GM03348 (cell line): ENCODE data around the gene DPH6.

Experiments used
- DNase-seq: peaks from one replicate; pipeline ENCODE4 v3.0.0; 2012; ENCODE audit warnings: low spot score

DPH6 gene

DNA sequence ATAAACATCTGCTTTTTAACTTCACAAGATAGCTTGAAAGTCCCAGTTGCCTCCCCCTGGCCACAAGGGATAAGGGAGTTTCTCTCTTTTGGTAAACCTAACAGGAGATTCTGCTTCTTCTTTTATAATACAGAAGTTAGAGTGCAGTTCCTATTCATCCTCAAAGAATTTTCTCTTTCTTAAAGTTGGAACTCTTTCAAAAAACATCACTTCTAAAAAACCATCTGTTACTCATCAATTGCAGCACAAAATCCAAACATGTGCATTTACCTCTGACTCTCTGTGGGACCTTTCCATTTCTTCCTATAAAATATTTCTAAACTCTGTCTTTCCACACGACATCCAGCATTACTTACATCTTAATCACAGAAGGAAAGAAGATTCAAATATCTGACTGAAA, 5.1 kb downstream of the DPH6 start:
- peak; percentile 19 for DNase-seq

DNA sequence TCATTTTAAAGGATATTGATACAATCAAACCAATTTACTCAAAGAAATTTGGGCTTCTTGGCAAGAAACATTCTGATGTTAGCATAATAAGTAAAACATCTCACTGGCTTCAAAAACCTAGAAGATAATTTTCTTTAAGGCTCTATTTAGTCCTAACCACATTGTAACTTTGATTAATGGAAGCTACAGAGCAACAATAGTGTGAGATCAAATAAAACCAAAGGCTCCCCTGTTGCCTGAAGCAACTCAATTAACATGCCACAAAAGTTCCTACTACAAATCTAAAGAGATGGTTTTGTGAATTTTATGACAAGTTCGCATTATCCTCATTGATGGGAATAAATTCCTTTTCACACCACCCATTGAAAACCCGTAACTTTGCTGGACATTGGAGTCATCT, 5.9 kb downstream of the DPH6 start:
- DNase-seq: no peak

DNA sequence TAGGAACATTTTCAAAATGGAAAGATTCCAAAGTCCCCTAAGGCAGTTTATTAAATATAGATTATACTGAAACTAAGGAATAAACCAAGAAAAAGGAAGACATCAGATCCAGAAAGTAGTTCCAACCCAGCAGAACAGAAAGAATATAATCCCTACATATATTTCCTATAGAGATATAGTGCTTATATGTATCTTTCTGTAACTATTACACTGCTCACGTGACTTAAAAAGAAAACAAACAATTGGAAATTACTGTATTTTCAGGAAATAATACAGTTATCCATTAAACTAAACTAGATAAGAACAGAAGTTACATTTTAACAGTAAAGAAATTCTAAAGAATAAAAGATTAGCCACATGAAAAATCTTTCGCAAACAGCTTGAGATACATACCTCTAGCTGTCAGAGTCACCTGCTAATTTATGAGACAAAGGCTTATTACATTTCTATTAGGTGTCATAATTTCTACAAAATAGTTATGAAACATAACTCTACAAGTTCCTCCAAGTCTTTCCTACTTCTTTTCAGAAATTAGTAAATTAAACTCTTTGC, 10.5 kb downstream of the DPH6 start:
- DNase-seq: no peak

DNA sequence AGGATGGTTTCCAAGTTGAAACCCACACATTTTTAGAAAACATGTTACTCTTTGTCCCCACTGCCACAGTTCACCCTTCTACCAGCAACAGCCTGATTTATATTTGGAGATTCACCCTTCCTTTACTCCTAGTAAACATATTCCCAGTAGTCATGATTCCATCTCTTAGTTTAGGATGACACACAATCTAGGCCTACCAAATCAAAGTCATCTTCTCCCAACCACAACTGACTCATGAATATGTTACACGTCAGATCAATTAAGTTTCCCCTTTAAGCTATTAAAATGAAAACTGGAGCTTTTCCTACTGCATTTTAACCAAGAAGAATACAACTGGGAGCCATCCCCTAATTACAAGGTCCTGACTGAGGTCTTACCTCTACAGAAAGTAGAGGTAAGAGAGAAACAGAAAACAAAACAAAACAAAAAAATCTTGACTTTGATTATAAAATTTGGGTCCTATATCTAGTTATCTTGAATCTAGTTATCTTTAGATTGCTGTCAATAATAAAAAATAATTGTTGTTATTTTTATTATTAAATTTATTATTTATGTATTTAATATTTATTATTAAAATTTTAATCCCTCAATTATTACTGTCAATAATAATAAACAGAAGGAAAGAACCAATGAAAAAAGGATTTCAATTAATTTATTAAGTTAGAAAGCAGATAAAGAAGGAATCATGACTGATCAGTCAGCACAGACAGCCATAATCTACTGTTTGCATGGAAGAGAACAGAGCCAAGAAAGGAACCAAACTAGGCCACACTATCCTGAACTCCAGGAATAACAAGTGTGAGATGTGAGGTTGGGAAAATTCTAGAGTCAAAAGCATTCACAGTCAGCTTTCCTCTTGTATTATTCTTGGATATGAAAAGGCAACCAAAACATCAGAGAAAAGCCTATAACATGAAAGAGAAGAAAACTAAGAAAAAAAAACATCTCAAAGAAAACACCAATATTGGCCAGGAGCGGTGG, 12.5 kb downstream of the DPH6 start:
- peak; percentile 56 for DNase-seq

DNA sequence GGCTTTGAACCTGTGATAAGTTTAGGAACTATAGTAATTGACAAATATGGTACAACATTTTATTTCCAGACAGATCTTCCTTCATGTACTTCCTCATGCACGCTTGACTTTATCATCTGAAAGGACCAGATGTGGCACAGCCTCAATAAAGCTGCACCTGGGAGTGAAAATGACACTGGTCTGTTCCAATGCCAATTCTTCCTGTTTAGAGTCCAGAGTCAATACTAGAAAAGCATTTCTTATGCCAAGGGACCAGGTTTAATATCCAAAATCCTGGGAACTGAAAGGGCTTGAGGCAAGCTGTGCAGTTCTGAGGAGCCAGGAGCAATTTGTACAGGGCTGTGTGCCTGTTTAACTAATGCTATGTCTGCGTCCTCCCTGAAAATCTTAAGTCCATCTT, 15.3 kb downstream of the DPH6 start:
- DNase-seq: no peak

DNA sequence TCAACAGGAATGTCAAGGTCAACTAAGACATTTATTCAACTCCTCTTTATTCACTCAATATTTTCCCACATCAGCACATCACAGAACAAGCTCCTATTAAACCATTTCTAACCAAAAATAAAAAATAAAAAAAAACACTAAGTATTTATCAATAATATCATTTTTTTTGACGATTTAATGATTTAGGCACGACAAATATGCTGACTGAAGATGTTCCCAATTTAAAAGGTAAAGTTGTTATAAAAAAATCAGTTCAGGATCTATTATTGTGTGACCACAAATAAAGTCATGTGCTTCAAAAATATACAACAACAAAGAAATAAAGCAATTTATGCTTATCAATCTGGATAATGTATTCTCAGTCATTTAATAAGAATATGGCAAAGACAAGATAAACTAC, 16.2 kb downstream of the DPH6 start:
- DNase-seq: no peak

DNA sequence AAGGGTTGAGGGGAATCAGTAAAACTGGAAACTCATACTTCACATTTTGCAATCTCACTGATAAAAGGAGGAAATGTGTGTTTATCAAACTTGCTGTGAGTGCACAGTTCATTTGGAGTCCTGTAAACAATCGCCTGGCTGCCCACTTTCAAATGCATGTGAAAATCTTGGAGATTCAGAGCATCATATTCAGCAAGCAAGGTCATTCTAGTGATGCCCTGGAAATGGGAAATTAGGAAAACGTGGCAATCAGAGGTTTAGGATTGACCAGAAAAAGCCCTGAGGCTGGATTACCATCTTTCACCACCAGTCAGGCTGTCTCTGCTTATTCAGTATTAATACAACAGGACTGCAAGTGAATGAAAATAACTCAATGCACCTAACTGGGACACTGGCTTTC, 23.9 kb downstream of the DPH6 start:
- DNase-seq: no peak

DNA sequence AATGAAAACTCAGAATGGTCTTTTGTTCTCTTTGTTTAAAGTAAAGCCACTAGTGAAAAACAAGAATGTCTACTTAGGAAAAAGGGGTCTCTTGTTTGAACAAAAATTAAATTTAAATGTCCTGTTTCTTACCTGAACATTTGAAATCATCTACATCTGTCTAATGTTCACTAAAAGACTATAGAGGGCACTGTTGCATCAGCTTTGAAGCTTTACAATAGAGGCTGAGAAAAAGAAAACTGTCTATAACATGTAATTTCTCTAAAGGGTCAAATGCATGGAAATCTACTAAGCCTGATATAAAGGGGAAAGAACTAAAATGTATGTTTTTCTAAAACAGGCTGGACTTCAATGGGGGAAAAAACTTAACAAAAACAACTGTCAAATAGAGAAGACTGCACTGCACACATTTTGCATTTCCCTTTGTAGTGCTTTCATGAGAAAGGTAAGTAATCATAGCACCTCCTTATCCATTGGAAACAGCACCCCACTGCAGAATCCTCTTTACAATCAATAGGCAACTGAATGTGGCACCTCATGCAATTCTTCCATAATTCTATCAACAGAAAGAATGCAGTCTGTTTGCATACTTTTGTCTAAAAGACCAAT, 26.3 kb downstream of the DPH6 start:
- peak; percentile 9 for DNase-seq

DNA sequence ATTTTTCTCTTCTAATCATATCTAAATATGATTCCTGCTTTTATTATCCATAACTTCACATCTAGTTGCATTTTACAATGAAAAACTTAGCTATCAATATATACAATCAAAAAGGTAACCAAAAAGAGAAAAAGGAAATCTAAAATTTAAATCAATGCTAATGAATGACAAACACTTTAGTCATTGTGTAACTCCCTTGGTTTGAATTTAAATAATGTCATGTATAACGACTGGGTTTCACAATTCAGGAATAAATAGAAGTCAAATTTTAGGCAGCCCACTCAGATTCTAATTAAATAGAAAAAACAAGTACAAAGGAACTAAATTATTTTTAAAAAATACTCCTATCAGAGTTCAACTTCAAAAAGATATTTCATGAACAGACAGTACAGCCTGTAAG, 26.9 kb downstream of the DPH6 start:
- DNase-seq: no peak

DNA sequence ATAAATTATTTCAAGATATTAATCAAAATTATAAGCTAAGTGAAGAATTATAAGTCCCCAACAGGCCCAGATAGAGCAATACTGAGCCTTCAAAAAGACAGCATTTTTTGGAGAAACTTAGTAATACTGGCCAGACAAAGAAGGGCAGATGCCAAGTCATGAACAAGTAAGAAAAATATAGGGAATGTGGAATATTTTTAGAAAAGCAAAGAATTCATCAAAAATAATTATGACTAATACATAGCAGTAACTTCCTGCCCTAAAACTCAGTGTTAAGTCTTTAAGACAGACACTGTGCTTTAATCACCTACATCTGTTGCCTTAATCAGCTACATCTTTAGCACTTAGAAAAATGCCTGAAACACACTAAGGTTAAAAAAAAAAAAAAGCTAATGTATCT, 31.2 kb downstream of the DPH6 start:
- DNase-seq: peak; percentile 53

DNA sequence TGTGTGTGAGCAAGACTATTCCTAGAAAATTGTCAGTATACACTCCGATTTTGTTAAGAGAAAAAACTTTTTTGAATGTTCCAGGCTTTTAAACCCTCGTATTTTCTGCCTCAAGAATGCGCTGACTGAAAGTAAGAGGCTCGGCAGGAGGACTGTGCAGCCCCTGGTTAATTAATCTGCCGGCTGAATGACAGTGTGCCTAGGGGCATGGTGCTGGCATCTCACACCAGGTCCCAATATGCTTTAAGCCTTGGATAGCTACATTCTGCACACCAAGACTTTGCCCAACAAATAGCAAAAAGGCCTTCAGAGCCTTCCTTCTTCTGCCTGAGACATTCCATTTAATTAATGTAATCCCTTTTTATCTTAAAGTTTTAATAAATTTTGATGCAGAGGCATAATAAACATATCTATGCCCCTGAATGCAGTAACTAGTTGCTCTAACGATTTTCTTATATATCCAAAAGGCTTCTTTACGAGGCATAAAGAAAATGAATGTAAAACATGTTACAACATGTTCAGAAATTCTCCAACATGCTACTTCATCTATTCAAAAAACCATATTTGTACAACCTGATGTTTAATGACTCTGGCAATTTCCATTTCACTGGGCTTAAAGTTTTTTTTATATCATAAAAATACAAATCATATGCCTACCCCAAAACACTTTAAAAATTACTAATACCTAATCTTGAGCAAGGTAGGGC, 37.9 kb downstream of the DPH6 start:
- DNase-seq: no peak

DNA sequence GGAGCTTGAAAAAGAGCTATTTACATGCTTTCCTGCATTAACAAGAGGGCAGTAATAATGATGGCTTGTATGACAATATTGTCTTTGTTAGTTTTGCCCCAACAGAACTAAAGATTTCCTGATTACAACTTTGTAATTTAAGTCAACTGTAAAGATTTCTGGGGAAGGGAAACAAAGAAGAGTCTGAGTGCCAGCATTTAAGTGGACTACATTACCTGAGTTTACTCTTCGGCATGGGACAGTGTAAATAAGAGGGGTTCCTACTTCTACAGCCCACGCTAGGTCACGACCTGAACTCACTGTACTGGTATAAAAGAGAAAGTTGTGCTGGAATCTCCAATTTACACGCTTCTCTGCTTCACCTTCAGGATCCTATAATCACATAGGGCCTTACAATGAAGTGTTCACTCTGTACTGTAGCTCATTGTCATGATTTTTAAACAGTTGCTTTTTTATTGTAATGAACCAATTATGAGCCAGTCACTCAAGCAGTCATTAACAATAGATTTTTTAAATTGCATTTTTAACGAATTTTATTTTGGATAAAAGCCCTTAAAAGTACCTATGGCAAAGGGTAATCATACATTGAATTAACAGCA, 39.6 kb downstream of the DPH6 start:
- DNase-seq: no peak

DNA sequence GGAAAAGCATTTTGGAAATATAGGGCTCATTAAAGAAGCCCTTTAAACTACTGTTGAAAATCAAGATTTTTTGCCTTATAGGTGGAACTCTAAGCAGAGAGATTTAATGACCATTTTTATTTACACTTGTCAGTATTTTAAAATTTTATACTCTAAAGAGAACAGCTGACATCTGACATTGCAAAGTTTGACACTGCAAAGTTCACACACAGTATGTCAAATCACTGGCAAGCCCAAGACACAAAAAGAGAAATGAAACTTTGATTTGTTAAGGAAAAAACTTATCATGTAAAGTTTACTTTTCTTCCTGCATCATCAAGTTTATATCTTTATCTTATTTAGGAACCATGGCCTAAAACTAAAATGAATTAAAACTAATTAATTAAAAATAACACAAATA, 40.2 kb downstream of the DPH6 start:
- no peak for DNase-seq

DNA sequence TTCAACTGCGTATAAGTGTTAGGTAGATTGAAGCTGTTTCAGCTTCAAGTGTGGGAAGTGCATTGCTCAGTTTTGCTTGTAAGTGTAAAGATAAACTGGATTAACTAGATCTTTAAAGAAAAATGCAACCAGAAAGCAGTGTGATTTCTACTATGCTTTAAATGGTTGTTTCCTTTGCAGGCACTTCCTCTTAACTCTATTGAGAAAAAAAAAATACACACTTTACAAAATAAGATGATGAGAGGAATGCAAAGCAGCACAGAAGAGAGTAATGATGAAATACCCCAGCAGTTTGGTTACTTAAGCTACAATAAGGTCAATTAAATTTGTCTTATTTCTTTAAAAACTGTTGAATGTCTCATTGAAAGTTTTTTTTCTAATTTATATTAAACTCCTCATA, 40.8 kb downstream of the DPH6 start:
- DNase-seq: peak; percentile 11

DNA sequence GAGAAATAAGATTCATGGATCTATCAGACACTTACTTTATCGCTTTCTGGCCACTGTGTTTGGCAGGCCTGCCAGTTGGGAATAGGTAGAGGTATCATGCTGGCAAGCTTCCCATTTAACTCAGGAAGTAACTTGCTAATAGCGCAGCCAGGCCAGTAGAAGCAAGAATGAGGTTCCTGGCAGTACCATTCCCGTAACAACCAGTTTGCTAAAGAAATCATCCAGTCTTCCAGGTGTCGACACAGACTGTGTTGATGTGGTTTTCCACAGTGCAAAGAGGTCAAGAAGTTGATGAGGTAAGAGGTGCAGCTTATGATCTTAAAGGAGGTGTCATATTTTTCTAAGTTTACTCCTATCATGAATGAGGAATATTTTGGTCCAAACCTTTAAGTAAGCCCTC, 46.2 kb downstream of the DPH6 start:
- DNase-seq: no peak

DNA sequence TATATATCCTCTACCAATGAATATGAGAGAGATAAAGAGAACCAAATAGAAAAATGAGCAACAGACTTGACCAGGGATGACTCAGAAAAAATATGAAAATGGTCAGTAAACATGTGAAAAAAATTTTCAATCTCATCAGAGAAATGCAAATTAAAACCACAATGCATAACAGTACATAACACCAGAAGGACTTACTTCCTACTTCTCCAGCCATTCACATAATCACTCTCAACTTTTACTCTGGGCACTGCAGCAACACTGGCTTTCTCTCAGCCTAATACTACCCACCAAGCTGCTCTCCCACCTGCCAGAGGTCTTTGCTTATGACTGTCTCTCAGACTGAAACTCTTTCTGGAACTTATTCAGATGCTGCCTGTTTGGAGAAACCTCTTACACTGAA, 49.4 kb downstream of the DPH6 start:
- DNase-seq: peak; percentile 14

DNA sequence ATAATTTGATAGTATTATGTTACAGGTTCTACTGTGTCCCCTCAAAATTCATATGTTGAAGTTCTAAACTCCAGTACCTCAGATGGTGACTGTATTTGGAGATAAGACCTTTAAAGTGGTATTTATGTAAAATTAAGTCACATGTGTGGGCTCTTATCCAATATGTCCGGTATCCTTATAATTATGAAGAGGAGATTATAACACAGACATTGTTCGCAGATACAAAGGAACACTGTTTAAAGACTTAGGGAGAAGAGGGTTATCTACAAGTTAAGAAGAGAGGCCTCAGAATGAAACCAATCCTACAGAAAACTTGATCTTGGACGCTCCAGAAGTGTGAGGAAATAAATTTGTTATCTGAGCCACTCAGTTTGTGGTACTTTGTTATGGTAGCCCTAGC, 50.9 kb downstream of the DPH6 start:
- DNase-seq: no peak

DNA sequence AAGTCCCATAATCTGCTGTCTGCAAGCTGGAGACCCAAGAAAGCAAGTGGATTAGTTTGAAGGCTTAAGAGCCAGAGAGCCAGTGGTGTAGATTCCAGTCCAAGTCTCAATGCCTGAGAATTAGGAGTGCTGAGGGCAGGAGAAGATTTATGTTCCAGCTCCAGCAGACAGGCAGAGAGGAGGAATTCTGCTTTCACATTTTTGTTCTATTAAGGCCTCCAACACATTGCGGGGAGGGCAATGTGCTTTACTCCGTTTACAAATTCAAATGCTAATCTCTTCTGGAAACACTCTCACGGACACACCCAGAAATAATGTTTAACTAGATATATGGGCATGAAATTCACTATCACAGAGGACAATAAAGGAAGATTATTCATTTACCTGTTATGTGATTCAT, 54.0 kb downstream of the DPH6 start:
- DNase-seq: no peak

DNA sequence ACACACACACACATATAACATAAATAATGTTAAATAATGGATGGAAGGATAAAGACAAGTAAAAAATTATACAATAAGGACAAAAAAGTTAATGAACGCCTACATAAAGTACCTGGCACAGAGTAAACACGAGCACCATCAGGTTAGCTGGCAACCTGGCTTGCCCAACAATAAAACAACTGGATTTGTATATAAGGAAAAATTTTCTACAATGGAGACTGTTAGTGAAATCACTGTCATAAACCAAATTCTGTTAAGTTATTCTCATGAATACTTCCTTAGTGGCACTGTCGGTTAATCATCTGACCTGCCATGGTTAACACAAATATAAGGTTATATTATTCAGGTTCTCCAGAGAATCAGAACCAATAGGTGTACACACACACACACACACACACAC, 54.8 kb downstream of the DPH6 start:
- DNase-seq: no peak

DNA sequence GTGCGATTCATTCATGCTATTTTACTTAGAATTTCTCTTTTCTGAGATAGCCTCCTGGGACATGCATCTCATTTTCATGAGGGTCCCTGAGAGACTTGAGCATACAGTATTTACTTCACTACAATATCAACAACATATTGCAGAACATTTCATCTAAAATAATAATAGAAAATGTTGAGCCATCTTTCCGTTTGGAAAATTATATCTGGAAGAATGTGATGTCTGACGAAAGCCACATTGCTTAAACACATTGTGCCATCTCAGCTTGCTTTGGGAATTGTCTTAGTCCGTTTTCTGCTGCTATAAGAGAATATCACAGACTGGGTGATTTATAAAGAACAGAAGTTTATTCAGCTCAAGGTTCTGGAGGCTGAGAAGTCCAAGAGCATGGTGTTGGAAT, 55.5 kb downstream of the DPH6 start:
- no peak for DNase-seq

DNA sequence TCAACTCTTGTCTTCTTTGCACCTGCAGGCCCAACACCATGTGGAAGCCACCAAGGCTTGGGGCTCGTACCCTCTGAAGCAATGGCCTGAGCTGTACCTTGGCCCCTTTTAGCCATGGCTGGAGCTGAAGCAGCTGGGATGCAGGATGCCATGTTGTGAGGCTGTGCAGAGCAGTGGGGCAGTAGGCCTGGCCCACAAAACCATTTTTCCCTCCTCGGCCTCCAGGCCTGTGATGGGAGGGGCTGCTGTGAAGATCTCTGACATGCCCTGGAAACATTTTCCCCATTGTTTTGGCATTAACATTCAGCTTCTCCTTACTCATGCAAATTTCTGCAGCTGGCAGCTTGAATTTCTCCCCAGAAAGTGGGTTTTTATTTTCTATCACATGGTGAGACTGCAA, 58.5 kb downstream of the DPH6 start:
- DNase-seq: no peak

DNA sequence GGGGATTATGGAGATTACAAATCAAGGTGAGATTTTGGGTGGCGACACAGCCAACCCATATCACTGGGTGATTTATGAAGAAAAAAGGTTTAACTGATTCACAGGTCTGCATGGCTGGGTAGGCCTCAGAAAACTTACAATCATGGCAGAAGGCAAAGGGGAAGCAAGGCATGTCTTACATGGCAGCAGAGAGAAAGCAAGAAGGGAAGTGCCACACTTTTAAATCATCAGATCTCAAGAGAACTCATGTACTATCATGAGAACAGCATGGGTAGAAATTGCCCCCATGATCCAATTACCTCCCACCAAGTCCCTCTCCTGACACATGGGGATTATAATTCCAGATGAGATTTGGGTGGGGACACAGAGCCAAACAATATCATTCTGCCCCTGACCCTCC, 59.7 kb downstream of the DPH6 start:
- no peak for DNase-seq
